SIG-M5 treated with dmso at 0.1 percent for 504 hours (cell line): ENCODE measurements around the gene TAF1B.
A peak's percentile ranks its signal among the peaks of the same experiment; 100 is the strongest.
"Not testable (repeated sequence)": the region's sequence is repeated elsewhere in the genome, so short reads cannot be mapped to it uniquely, and the experiment has no call there.

Experiments used
- DNase-seq: peaks from one replicate; lab custom pipeline; 2025; ENCODE audit not compliant: unreplicated experiment; lab: John Stamatoyannopoulos, UW

TAF1B gene

GRCh38 chr2:9830685-9831410 is 12.4 kb upstream of the TAF1B start:
- peak; percentile 8 for DNase-seq

DNA sequence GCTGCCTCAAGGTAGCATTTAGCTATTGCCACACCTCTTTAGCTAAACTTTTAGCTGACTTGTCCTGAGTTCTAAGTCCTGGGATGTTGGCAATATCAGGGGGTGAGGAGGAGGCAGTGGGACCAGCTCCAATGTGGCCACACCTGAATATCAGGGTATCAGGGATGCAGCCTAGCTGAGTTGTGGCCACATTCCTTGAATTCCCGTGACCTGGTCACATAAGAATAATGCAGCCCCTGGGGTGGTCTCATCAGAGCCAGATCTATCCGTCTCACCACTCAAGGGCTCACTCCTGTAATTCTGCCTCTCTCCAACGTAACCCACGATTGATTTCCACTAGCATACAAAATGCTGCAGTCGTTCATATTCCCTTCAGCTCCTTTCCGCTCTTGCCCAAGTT is 11.6 kb upstream of the TAF1B start:
- no peak for DNase-seq

DNA sequence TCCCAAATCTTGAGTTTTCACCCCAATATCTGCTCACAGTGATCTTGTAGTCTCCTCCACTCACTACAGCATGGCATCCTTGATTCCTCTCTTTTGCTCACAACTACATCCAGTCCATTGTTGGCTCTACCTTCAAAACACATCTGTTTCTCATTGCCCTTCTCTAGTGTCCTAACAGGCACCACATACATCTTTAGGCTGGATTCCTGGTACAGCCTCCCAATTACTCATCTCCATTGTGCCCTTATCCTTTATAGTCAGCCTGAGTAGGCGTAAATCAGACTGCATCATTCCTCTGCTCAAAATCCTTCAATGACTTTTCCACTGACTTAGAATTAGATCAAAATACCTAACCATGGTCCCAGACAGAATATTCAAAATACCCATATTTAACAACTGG is 10.7 kb upstream of the TAF1B start:
- no peak for DNase-seq

- not testable (repeated sequence) for DNase-seq
Measured at GRCh38 chr2:9835068-9835467, 8.2 kb upstream of the TAF1B start.

- DNase-seq, result no peak
Measured at GRCh38 chr2:9836074-9836473, 7.2 kb upstream of the TAF1B start.

- DNase-seq, result no peak
Measured at GRCh38 chr2:9836517-9836916, 6.8 kb upstream of the TAF1B start.

DNA sequence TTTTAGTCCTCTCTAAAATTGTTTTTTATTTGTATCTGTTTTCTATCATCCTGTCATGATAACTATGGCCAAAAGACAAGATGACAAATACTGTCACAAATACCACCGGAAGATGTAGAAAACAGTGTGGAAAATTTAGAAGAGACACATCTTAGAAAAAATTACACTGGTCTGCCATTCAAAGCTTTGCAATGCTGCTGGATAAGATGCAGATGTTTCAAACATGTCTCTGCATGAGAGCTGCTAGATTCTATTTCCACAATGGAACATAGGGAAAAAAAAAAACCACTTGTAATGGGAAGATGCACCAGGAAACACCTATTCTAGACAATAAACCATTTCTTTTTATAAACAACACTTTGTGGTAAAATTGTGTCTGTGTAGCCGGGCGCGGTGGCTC is 5.8 kb upstream of the TAF1B start:
- DNase-seq, result no peak

- no peak for DNase-seq
Measured at GRCh38 chr2:9838391-9838790, 4.9 kb upstream of the TAF1B start.

DNA sequence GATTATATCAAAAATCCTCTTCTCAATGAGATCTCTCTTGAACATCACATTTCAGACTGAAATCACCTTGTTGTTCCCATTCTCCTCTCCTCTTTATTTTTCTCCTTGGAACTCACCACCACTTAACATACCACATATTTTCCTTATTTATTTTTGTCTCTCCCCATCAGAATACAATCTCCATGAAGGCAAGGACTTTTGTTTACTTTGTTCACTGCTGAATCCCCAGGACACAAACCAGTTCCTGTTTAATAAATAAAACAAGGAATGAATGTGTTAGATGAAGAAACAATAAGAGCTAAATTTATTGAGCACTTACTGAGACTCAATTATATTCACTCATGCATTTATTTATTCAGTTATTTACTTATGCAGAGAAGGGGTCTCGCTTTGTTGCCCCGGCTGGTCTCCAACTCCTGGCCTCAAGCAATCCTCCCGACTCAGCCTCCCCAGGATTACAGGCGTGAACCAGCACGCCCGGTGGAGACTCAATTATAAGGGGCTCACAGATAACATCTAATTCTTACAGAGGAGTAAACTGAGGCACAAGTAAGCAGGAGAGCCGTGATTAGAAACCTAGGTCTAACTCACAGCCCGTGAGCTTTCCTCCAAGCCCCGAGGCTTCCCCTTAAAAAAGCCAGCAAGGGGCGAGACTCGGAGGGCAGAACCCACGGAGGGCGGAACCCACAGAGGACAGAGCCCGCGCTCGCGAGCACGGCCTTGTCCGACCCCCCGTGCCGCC is 616 bp upstream of the TAF1B start:
- DNase-seq, result no peak

DNA sequence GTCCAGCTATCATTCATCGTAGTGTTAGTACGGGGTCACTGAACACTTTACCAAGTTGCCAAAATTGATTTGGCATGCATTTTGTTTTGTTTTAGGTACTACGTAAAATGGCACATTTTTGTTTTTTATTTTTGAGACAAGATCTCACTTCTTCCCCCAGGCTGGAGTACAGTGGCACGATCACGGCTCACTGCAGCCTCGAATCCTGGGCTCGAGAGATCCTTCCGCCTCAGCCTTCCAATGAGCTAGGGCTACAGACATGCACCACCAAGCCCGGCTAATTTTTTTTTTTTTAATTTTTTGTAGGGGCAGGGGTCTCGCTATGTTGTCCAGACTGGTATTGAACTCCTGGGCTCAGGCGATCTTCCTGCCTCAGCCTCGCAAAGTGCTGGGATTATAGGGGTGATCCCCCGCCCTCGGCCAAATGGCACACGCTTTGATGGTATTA is 786 bp downstream of the TAF1B start:
- no peak for DNase-seq

- peak; percentile 23 for DNase-seq
Measured at GRCh38 chr2:9844576-9844975, 1.3 kb downstream of the TAF1B start.

- no peak for DNase-seq
Measured at GRCh38 chr2:9846554-9846953, 3.3 kb downstream of the TAF1B start.

GRCh38 chr2:9847140-9847539 is 3.9 kb downstream of the TAF1B start:
- DNase-seq, result peak; percentile 61

DNA sequence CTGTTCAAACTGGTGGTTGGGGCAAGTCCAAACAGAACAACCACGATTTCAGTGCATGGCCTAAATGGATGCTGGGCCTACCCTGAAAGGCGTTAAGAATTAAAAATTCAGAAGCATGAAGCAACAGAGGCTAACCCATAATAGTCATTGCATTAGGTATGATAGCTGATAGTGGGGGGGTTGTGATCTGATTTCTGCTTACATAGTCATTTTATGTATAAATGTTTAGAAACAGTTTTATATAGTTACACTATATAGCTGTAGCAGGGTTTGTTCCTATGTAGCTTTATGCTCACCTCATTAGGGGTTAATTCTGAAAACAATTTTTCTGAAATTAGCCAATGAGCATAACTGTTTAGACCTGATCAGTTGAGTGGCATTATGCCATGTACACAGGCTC is 9.6 kb downstream of the TAF1B start:
- no peak for DNase-seq

DNA sequence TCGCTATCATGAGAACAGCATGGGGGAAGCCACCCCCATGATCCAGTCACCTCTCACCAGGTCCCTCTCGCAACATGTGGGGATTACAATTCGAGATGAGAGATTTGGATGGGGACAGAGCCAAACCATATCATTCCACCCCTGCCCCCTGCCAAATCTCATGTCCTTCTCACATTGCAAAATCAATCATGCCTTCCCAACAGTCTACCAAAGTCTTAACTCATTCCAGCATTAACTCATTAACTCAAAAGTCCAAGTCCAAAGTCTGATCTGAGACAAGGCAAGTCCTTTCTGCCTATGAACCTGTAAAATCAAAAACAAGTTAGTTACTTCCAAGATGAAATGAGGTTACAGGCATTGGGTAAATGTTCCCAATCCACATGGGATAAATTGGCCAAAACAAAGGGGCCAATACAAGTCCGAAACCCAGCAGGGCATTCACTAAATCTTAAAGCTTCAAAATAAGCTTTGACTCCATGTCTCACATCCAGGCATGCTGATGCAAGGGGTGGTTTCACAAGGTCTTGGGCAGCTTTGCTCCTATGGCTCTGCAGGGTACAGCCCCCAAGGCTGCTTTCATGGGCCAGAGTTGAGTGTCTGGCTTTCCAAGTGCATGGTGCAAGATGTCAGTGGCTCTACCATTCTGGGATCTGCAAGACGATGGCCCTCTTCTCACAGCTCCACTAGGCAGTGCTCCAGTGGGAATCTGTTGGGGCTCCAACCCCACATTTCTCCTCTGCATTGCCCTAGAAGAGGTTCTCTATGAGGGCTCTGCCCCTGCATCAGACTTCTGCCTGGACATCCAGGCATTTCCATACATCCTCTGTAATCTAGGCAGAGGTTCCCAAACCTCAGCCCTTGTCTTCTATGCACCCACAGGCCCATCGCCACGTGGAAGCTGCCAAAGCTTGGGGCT is 14.8 kb downstream of the TAF1B start:
- DNase-seq, result no peak

DNA sequence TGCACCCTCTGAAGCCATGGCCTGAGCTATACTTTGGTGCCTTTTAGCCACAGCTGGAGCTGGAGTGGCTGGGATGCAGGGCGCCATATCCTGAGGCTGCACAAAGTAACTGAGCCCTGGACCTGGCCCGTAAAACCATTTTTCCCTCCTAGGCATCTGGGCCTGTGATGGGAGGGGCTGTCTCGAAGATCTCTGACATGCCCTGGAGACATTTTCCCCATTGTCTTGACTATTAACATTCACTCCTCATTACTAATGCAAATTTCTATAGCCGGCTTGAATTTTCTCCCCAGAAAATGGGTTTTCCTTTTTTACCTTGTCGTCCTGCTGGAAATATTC is 15.4 kb downstream of the TAF1B start:
- DNase-seq, result no peak

DNA sequence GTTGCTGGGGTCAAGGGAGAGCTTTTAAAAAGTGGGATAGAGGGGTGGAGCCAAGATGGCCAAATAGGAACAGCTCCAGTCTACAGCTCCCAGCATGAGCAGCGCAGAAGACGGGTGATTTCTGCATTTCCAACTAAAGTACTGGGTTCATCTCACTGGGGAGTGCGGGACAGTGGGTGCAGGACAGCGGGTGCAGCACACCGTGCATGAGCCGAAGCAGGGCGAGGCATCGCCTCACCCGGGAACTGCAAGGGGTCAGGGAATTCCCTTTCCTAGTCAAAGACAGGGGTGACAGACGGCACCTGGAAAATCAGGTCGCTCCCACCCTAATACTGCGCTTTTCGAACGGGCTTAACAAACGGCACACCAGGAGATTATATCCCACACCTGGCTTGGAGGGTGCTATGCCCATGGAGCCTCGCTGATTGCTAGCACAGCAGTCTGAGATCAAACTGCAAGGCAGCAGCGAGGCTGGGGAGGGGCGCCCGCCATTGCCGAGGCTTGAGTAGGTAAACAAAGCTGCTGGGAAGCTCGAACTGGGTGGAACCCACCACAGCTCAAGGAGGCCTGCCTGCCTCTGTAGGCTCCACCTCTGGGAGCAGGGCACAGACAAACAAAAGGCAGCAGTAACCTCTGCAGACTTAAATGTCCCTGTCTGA is 17.8 kb downstream of the TAF1B start:
- not testable (repeated sequence) for DNase-seq

DNA sequence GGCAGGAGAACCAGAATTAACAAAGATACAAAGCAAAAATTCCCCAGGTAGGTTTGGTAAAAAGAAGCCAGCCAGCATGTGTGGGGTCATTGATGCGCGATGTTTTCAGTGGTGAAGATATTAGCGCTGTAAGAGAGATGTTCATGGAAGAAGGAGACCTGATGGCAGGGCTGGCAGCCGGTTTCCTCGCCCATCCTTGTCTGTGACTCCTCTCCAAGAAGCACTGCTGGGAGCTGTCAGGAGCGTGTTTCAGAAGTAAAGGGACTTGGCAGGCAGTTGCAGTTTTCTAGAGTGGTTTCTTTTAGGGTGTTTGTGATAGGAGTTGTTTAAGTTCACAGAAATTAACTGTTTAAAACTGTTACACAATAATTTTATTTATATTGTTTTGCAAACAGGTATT is 24.6 kb downstream of the TAF1B start:
- no peak for DNase-seq

DNA sequence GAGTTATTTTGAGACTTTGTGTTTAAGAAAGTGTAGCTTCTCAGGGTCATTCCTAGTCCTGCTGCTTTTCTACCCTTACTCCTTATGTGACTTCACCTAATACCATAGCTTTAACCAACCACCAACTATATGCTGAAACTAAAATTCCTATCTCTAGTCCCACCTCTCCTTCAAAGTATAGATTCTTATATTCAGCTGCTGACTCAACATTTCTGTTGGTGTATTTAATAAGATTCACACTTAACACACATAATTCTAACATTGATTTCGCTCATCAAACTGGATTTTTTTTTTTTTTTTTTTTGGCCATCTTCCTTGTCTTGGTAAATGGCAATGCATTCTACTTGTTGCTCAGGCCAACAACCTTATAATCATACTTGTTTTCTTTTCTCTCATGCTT is 30.1 kb downstream of the TAF1B start:
- no peak for DNase-seq

DNA sequence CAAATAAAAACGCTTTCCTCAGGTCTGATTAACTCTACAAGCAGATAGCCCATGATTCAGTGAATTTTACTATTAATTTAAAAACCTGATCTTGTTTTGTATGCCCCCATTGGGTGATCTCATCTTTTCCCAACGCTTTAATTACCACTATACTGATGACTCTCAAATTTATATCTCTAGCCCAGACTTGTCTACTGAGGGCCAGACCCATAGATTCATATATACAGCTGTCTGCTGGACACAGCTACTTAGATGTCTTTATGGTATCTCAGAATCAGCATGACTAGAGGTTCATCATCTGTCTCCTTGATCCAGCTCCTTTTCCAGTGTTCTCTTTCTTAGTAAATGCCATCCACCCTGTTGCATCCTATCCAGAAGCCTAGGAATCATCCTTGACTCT is 33.8 kb downstream of the TAF1B start:
- no peak for DNase-seq

DNA sequence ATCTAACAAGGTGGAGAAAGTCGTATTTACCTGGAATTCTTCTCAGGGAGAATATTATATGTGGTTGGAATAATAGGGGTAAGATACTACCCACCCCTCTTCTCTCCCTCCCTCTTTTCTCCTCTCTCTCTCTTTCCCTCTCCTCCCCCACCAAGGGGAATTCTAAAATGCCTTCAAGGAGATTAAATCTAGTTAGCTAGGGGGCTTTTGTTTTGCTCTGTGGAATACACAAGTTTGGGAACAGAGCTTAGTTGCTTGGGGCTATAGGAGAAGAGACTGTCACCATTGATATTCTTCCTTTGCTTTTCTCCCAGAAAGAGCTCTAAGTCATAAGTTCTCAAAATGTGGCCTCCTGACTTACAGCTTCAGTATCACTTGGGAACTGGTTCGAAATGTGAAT is 34.5 kb downstream of the TAF1B start:
- no peak for DNase-seq
